Left ventricle myocardium inferior (tissue), 1 donor: ENCODE data around the gene CCDC157. TPM values are rescaled to one million over a fixed set of nuclear protein-coding genes. Genes with fewer than 3 reads are reported as not detected.
A peak's percentile ranks its signal among the peaks of the same experiment; 100 is the strongest.

Experiments
- DNase-seq: peaks from one replicate; pipeline ENCODE4 v3.0.0-alpha.2; 2020
- H3K27ac ChIP-seq: fragments of 200-600 bp; replicated peaks from 2 replicates; pipeline ENCODE4 v1.8.0; 2021
- H3K27me3 ChIP-seq: fragments of 200-600 bp; 2 replicates; pipeline ENCODE4 v1.8.0; 2021; ENCODE audit warnings: low read depth
- H3K36me3 ChIP-seq: fragments of 200-600 bp; 2 replicates; pipeline ENCODE4 v1.8.0; 2021
- H3K4me1 ChIP-seq: fragments of 200-600 bp; 2 replicates; pipeline ENCODE4 v1.8.0; 2021
- H3K4me3 ChIP-seq: fragments of 200-600 bp; 2 replicates; pipeline ENCODE4 v1.8.0; 2021; ENCODE audit warnings: mild to moderate bottlenecking, moderate library complexity
- H3K9me3 ChIP-seq: fragments of 200-600 bp; replicated peaks from 2 replicates; pipeline ENCODE4 v1.8.0; 2021
- CTCF ChIP-seq: fragments of 200-600 bp; IDR thresholded peaks from 2 replicates; pipeline ENCODE4 v1.8.0; 2021; ENCODE audit warnings: antibody characterized with exemption, mild to moderate bottlenecking, borderline replicate concordance
- intact Hi-C: fragments of 100-400 bp; cut with micrococcal nuclease; formaldehyde crosslinking; loops from one replicate; pipeline ENCODE4 v1.11.0; 2022
- long read RNA-seq: library from polyadenylated mRNA; unstranded; transcript quantifications from one replicate; pipeline ENCODE4 v2.0.0, GENCODE V29; 2021
- total RNA-seq: library from RNA; stranded (reverse); fragmentation: NEBNext Ultra II Directional; extraction: Animal tissue kit (Norgen Biotek cat#: 25700); gene quantifications from one replicate; pipeline ENCODE4 v1.2.1, GENCODE V29; 2021
- donor health status: DM: no; HTN: yes; CAD: no; lungs with severe emphysema.

Gene CCDC157
- 0.58 TPM for total RNA-seq
- long read RNA-seq, partial matches to known transcripts = 0 of 2 reads
- long read RNA-seq, other reads (novel, unspliced or antisense) = 2 of 2 reads

GRCh38 chr22:30356449-30357235 is at the start of gene CCDC157, which contains the start of gene SF3A1:
Gene CCDC157 (plus strand): TSS chr22:30357007. CDS start chr22:30366001, 8,994 bp downstream.
Gene SF3A1 (minus strand): TSS chr22:30356894. CDS start chr22:30356792, 102 bp downstream.
- peak within 1 kb of the TSS; percentile 86 for H3K4me3 ChIP-seq
- H3K36me3 ChIP-seq = peaks cover 15% of the 10 kb centered on the region
- intact Hi-C loops = no loop called here
- no peaks in the 10 kb centered on the region for H3K9me3 ChIP-seq
- H3K27ac ChIP-seq = peak within 1 kb of the TSS; percentile 97
- no peaks in the 10 kb centered on the region for H3K27me3 ChIP-seq
- peak; percentile 87 for DNase-seq
- TF ChIP-seq CTCF = no peak
- peaks cover 56% of the 10 kb centered on the region for H3K4me1 ChIP-seq

- Histone ChIP-seq H3K27ac (peak overlapping the region; percentile 87), H3K27me3 (no peaks in the 10 kb centered on the region), H3K9me3 (no peaks in the 10 kb centered on the region), H3K4me3 (no peak overlapping the region), H3K36me3 (peaks cover 11% of the 10 kb centered on the region), H3K4me1 (peaks cover 100% of the 10 kb centered on the region)
- intact Hi-C loops = no loop called here
- no peak for TF ChIP-seq CTCF
- DNase-seq = no peak
Measured at GRCh38 chr22:30307041-30307574, 49.7 kb upstream of the CCDC157 start.

- Histone ChIP-seq H3K9me3 (no peaks in the 10 kb centered on the region), H3K36me3 (peaks cover 10% of the 10 kb centered on the region), H3K27me3 (no peaks in the 10 kb centered on the region), H3K4me3 (no peak overlapping the region), H3K4me1 (peaks cover 100% of the 10 kb centered on the region), H3K27ac (peak overlapping the region; percentile 87)
- intact Hi-C loops = no loop called here
- DNase-seq = no peak
- TF ChIP-seq CTCF = no peak
Measured at GRCh38 chr22:30308093-30308492, 48.7 kb upstream of the CCDC157 start.

GRCh38 chr22:30308518-30309230 is 48.1 kb upstream of the CCDC157 start:
- Histone ChIP-seq H3K27me3 (no peaks in the 10 kb centered on the region), H3K4me3 (no peak overlapping the region), H3K36me3 (peaks cover 4% of the 10 kb centered on the region), H3K4me1 (peaks cover 98% of the 10 kb centered on the region), H3K9me3 (no peaks in the 10 kb centered on the region), H3K27ac (peak overlapping the region; percentile 87)
- no peak for DNase-seq
- intact Hi-C loops = no loop called here
- no peak for TF ChIP-seq CTCF

GRCh38 chr22:30309951-30310741 is 46.7 kb upstream of the CCDC157 start:
- H3K4me1 ChIP-seq = peaks cover 98% of the 10 kb centered on the region

More at GRCh38 chr22:30309951-30310741, 46.7 kb upstream of the CCDC157 start:
- Histone ChIP-seq H3K4me3 (peak overlapping the region; percentile 43), H3K27me3 (no peaks in the 10 kb centered on the region), H3K36me3 (no peaks in the 10 kb centered on the region), H3K27ac (peak overlapping the region; percentile 87), H3K9me3 (no peaks in the 10 kb centered on the region)
- DNase-seq = no peak
- intact Hi-C loops = no loop called here
- TF ChIP-seq CTCF = no peak
